OCI-LY1 (cell line): ENCODE results near the gene BRD4.

Experiments
- EZH2 ChIP-seq: fragments of 200-600 bp; sonication (generic), shearing (Covaris generic); IDR thresholded peaks from 2 replicates; pipeline ENCODE4 v1.8.0; 2017; ENCODE audit warnings: borderline replicate concordance, mixed run types, mild to moderate bottlenecking, antibody characterized with exemption, low read length, moderate library complexity, mixed read lengths
- TF ChIP-seq, protein P1 (sequence below): fragments of 200-600 bp; sonication (generic), shearing (Covaris generic); IDR thresholded peaks from 2 replicates; pipeline ENCODE4 v1.5.1; 2017; ENCODE audit warnings: mild to moderate bottlenecking, antibody characterized with exemption, low read length, moderate library complexity, mixed read lengths

DNA sequence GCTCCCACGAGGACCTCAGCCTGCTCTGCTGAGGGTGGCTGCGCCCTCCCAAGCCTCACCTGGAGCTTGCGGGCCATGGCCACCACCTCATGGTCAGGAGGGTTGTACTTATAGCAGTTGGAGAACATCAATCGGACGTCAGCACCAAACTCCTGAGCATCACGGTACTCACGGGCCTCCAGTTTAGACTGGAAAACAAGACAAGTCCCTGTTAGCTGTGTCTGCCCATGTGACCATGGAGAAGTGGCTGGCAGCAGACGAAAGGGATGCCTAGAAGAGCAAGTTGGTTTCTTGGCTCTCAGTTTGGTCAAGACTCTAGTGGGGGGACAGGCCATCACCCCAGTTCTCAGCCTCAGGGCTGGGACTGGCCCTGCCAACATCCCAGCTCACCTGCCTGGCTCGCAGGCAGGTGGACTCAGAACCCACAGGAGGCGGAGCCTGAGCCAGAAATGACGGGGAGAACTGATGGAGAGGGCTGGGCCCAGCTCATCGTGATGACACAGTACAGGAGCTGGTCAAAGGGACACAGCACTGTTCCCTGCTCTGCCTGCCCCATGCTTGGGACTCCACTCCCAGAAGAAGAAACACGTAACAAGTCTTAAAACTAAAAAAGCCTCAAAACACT, 68.9 kb downstream of the BRD4 start:
- TF ChIP-seq, protein P1, sequence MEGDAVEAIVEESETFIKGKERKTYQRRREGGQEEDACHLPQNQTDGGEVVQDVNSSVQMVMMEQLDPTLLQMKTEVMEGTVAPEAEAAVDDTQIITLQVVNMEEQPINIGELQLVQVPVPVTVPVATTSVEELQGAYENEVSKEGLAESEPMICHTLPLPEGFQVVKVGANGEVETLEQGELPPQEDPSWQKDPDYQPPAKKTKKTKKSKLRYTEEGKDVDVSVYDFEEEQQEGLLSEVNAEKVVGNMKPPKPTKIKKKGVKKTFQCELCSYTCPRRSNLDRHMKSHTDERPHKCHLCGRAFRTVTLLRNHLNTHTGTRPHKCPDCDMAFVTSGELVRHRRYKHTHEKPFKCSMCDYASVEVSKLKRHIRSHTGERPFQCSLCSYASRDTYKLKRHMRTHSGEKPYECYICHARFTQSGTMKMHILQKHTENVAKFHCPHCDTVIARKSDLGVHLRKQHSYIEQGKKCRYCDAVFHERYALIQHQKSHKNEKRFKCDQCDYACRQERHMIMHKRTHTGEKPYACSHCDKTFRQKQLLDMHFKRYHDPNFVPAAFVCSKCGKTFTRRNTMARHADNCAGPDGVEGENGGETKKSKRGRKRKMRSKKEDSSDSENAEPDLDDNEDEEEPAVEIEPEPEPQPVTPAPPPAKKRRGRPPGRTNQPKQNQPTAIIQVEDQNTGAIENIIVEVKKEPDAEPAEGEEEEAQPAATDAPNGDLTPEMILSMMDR = no peak
- TF ChIP-seq EZH2 = no peak
